GM18867 (cell line): ENCODE measurements around the gene LY86.
A peak's percentile ranks its signal among the peaks of the same experiment; 100 is the strongest.
"Not testable (repeated sequence)": the region's sequence is repeated elsewhere in the genome, so short reads cannot be mapped to it uniquely, and the experiment has no call there.

Experiments
- ATAC-seq: cut with Tn5 transposase; IDR thresholded peaks from one replicate; pipeline ENCODE4 v1.9.1; 2021; ENCODE audit warnings: mild to moderate bottlenecking, moderate library complexity; ENCODE audit not compliant: unreplicated experiment

Gene LY86

GRCh38 chr6:6649824-6650349 is 61.4 kb downstream of the LY86 start:
- no peak for ATAC-seq

DNA sequence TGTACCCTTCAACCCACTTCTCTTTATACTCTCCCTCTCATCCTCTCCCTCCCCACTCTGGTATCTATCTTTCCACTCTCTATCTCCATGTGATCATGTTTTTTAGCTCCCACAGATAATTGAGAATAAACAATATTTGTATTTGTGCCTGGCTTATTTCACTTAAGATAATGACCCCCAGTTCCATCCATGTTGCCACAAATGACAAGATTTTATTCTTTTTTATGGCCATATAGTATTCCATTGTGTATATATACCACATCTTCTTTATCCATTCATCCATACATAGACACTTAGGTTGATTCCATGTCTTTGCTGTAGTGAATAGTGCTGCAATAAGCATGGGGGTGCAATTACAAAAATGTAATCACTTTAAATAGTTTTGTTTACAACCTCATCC is 62.3 kb downstream of the LY86 start:
- no peak for ATAC-seq

DNA sequence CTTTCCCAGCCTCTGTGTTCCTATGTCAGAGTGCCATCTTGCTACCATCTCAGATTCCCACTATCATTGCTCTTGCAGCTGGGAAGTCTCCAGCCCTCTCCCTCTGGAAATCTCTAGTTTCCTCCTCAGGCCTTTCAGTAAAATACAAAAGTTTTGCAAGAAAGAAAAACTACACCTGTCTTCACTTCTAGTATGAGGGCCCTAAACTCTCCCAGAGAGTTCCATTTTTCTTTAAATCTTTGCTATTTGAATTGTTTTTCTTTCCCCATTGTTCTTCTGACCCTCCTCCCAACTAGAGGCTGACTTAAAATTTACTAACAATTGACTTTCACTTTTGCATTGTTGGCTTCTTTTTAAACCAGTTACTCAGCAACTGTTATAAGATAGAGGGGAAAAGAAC is 62.8 kb downstream of the LY86 start:
- ATAC-seq = no peak

- no peak for ATAC-seq
Measured at GRCh38 chr6:6652932-6653331, 64.4 kb downstream of the LY86 start.

- no peak for ATAC-seq
Measured at GRCh38 chr6:6654599-6655575, 66.4 kb downstream of the LY86 start.

- no peak for ATAC-seq
Measured at GRCh38 chr6:6655805-6656251, 67.3 kb downstream of the LY86 start.

- no peak for ATAC-seq
Measured at GRCh38 chr6:6656287-6656686, 67.8 kb downstream of the LY86 start.

DNA sequence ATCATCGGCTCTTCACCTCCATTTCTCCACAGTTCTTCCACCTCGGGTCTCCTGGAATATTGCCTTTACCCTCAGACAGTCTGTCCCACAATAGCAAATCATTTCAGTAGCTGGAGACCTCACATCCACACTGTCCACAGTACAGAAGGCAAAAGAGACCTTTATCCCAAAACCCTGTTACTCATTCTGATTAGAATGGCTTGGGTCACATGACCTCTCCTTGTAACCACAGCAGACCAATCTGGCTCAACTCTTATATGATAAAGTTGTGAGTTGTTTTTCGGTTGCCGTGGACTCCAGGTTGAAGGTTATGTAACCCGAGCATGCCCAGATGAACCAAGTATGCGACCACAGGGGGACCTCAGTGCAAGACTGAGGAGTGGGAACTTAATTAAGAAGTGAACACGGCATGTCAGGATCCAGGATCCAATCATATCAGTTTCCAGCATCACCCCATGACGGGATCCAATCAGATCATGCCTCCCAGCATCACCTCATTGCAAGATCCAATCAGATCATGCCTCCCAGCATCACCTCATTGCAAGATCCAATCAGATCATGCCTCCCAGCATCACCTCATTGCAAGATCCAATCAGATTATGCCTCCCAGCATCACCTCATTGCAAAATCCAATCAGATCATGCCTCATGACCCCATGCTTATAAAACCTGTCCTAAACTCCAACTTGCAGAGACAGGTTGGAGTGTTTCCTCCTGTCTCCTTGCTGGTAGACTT is 68.7 kb downstream of the LY86 start:
- no peak for ATAC-seq

GRCh38 chr6:6657820-6658217 is 69.3 kb downstream of the LY86 start:
- no peak for ATAC-seq

DNA sequence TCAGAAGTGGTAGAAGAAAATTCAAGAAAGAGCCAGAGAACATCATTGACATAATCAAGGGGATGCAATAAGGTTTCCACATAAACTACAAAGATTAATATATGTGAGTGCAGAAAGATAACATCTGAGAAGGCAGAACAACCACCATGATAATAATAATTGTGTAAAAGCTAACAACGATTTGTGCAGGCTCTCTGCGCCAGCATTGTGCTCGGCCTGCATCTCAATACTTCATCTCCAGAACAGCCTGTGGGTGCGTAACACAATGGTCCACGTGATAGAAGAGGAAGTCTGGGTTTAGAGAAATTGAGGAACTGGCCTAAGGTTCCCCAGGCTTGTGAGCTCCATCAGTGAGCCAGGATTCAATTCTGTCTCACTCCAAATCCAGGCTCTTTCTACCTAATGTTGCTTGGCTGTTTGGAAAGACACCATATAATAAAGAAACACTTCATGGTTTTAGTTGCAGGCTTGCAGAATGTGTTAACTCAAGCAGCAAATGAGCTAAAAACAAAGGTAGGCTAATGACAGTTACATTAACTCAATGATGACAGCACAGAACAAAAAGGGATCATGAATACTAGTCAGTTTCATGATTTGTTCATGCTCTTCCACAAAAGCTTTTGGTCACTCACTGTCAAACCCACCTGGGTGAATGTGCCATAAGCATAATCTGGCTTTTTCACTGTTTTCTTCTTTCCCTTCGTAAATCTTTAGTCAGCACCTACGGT is 71.2 kb downstream of the LY86 start:
- ATAC-seq = peak; percentile 56

DNA sequence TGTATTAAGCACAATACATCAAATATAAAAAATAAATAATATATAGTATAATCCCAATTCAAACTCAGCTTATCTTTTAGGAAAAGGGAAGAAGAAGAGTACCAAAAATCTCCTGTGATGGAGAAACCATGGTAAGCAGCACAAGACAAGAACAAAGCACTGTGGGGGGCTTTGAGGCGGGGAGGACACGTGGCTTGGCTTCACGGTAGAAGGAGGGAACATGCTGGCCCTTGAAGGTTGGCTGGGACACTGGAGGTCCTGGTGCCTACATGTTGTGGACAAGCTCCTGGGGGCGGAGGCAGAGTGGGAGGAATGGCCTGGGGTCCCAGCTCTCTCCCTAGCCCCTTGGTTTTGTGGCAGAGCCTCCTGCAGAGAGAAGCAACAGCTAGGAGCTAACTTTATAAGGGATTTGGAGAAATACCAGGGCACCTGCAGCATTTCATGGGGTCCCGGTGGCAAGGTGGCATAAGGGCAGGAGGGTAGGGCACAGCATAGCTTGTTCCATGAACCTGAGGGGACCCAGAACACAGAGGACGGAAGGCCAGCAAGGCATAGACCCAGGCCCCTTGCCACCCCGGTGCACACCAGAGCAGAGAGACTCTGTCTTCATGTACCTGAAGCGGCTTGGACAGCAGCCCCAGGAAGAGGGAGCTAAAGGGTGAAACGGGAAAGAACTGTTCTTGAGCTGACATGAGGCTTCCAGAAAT is 72.0 kb downstream of the LY86 start:
- ATAC-seq = no peak

- ATAC-seq = no peak
Measured at GRCh38 chr6:6661191-6661590, 72.7 kb downstream of the LY86 start.

- no peak for ATAC-seq
Measured at GRCh38 chr6:6661684-6662083, 73.2 kb downstream of the LY86 start.

- no peak for ATAC-seq
Measured at GRCh38 chr6:6663421-6664135, 75.1 kb downstream of the LY86 start.

DNA sequence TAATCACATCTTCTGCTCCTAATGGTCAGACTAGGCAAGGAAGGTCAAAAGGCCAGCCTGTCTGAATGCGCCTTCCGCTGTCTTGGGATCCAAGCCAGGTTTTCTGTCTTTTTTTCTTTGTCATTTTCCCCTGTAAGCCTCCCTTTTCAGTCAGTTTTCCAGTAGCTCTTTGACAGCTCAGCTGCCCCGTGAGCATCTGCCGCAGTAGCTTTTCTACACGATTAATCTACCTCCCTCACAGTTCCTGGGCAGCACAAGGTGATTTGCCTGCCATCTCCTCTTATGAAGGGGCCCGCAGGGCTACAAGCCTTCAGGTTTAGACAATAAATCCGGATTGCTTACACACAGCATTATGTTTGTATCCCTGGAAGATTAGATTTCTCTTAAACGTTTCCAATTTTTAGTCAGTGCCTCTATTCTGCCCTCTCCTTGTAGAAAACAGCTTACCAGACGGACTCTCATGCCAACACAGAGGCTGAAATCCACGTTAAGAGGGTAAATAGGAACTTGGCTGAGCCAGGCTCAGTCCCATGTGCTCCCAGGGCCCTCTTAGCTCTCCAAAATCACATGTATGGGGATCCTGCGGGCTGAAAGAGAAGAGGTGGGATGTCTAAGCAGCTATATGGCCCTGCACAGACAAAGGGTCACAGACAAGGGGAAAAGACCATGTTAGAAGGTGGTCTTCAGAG is 77.2 kb downstream of the LY86 start:
- no peak for ATAC-seq

- not testable (repeated sequence) for ATAC-seq
Measured at GRCh38 chr6:6670150-6670549, 81.6 kb downstream of the LY86 start.

- no peak for ATAC-seq
Measured at GRCh38 chr6:6674872-6675271, 86.4 kb downstream of the LY86 start.

DNA sequence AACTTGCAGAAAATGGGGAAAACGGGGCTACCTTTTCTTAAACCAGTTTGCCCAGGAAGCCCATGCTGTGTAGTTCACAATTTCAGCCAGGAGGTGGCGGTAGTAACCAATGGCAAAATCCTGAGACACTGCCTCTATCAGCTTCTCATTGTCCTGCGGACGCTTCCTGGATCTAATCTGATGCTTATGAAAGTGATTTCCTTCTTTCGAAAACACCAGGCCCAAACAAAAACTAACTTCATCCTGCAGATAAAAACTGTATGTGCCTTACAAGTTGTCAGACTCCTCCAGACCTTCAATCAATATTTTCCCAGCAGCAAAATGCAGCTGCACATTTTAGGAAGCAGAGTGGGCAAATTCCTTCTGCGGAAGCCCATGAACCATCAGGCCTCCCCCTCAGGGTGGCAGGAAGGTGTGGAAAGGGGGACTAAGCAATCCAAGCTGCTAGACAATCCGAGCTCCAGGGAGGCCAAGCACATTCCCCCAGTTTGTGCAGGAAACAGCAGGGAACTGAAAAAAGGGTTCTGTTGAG is 88.5 kb downstream of the LY86 start:
- peak; percentile 55 for ATAC-seq

DNA sequence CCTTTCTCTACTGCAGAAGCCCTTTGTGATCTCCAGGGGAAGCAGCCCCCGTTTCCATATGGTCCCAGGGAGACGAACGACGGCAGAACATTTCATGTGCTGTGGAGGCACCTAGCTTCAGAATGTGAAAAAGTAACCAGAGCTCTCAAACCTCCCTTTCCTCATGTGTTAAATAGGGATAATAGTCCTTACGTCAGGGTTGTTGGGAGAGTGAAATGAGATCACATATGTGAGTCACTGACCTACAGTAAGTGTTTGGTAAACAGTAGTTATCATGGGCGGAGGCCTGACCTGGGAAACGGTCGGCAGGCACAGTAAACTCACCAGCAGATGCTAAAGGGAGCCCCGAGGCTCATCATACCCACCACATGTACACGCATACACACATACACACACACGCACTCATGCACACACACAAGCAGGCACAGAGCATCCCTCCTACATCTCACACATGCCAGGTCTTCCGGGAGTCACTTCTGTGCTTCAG is 89.7 kb downstream of the LY86 start:
- no peak for ATAC-seq
